ENCODE data around the gene RASIP1. TPM values are rescaled to one million over a fixed set of nuclear protein-coding genes. Genes with fewer than 3 reads are reported as not detected.
A peak's percentile ranks its signal among the peaks of the same experiment; 100 is the strongest.

The RASIP1 gene
- total RNA-seq, 2 donors from 2014 or later = 3.4 to 5.2 TPM

DNA sequence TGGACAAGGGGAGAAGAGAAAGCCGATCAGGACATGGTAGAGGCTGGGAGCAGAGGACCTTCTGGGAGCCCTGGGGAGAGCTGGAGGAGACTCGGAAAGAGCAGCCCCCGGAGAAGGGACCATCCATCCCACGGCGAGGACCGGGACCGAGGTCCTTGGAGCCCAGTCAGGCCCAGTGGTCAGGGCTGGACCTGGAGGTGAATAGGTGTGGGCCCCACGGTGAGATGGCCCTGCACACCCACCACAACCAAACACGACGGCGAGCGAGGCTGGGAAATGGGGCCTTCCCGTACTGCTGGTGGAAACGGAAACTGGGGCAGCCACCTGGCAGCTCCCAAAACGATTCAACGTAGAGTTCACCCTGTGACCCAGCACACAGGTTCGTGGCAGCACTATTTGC, 63.9 kb downstream of the RASIP1 start:
- H3K27me3 ChIP-seq (ENCODE audit: control insufficient read depth, insufficient read depth, low read length, poor library complexity, severe bottlenecking) = no peaks in the 10 kb centered on the region
- no peak overlapping the region for H3K27ac Mint-ChIP-seq
- no peaks in the 10 kb centered on the region for H3K9me3 ChIP-seq (ENCODE audit: control insufficient read depth, low read length)
- H3K4me3 Mint-ChIP-seq = no peak overlapping the region
- H3K27me3 Mint-ChIP-seq (ENCODE audit: insufficient read depth) = peaks cover 17% of the 10 kb centered on the region
- no peak overlapping the region for H3K9ac ChIP-seq (ENCODE audit: extremely low read depth, low read length, poor library complexity, severe bottlenecking)
- peaks cover 10% of the 10 kb centered on the region for H3K4me1 Mint-ChIP-seq
- TF ChIP-seq, protein P1, sequence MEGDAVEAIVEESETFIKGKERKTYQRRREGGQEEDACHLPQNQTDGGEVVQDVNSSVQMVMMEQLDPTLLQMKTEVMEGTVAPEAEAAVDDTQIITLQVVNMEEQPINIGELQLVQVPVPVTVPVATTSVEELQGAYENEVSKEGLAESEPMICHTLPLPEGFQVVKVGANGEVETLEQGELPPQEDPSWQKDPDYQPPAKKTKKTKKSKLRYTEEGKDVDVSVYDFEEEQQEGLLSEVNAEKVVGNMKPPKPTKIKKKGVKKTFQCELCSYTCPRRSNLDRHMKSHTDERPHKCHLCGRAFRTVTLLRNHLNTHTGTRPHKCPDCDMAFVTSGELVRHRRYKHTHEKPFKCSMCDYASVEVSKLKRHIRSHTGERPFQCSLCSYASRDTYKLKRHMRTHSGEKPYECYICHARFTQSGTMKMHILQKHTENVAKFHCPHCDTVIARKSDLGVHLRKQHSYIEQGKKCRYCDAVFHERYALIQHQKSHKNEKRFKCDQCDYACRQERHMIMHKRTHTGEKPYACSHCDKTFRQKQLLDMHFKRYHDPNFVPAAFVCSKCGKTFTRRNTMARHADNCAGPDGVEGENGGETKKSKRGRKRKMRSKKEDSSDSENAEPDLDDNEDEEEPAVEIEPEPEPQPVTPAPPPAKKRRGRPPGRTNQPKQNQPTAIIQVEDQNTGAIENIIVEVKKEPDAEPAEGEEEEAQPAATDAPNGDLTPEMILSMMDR (conservative IDR thresholded peaks at IDR 0.05) = no peak
- H3K4me3 ChIP-seq (ENCODE audit: low read length) = no peak overlapping the region
- H3K9me3 Mint-ChIP-seq = no peaks in the 10 kb centered on the region
- H3K36me3 ChIP-seq (ENCODE audit: control insufficient read depth, insufficient read depth, low read length) = no peaks in the 10 kb centered on the region
- 93 to 95% methylated on average over 16 to 17 of the region's 17 CpGs for WGBS, 2 experiments (ENCODE audit: insufficient coverage in 1 of 2, insufficient read length in 1 of 2)
- H3K36me3 Mint-ChIP-seq (ENCODE audit: low read depth) = no peaks in the 10 kb centered on the region
- H3K4me1 ChIP-seq (ENCODE audit: control insufficient read depth, insufficient read depth, low read length) = no peaks in the 10 kb centered on the region
- DNase-seq = no peak
- H3K27ac ChIP-seq (ENCODE audit: low read depth, low read length) = no peak overlapping the region

DNA sequence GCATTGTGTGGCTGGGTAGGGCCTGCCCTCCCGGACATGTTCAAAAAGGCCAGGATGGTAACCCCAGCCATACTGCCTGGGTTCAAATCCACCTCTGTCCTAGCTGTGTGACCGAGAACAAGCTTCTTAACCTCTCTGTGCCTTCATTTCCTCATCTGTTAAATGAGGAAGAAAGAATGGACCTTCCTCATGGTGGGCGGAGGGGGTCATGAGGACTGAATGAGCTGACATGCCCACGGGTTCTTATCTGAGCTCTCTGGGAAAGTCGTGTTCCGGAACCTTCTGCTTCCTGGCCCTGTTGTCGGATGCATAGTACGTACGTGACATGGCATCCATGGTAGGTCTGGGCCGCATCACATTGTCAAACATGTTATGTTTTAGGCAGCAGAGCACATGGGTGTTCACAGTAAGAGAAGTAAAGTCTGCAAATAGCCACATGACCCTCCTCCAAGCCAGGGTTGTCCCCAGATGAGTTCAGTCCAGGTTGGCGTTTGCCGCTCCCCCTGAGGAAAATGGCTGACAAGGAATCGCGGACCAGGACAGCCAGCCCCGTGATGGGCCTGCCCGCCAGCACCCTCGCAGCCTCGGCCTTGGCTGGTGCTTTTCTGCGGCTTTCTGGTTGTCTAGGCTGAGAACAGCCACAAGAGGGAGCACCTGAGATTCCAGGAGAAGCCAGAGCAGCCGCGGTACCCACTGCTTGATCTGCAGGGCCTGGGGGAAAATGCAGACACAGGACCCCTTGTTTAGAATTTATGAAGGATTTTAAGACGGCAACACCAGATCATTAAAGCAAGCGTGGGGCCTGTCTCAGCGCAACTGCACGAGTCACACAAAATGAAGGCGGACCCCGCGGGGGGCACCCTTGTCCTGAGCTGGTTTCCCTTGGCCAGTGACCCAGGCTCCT, 65.2 kb downstream of the RASIP1 start:
- Histone ChIP-seq H3K27me3 (ENCODE audit: control insufficient read depth, insufficient read depth, low read length, poor library complexity, severe bottlenecking) (no peaks in the 10 kb centered on the region), H3K27ac (ENCODE audit: low read depth, low read length) (no peak overlapping the region), H3K36me3 (ENCODE audit: control insufficient read depth, insufficient read depth, low read length) (no peaks in the 10 kb centered on the region), H3K9ac (ENCODE audit: extremely low read depth, low read length, poor library complexity, severe bottlenecking) (no peak overlapping the region), H3K4me3 (ENCODE audit: low read length) (no peak overlapping the region), H3K9me3 (ENCODE audit: control insufficient read depth, low read length) (no peaks in the 10 kb centered on the region), H3K4me1 (ENCODE audit: control insufficient read depth, insufficient read depth, low read length) (no peaks in the 10 kb centered on the region)
- DNase-seq = peak; percentile 96
- no peaks in the 10 kb centered on the region for H3K9me3 Mint-ChIP-seq
- TF ChIP-seq, protein P1 (conservative IDR thresholded peaks at IDR 0.05) = peak; percentile 92
- H3K27ac Mint-ChIP-seq = no peak overlapping the region
- no peak overlapping the region for H3K4me3 Mint-ChIP-seq
- 43 to 46% methylated on average over 19 to 28 of the region's 28 CpGs for WGBS, 2 experiments (ENCODE audit: insufficient coverage in 1 of 2, insufficient read length in 1 of 2)
- no peaks in the 10 kb centered on the region for H3K36me3 Mint-ChIP-seq (ENCODE audit: low read depth)
- peaks cover 17% of the 10 kb centered on the region for H3K27me3 Mint-ChIP-seq (ENCODE audit: insufficient read depth)
- H3K4me1 Mint-ChIP-seq = peaks cover 10% of the 10 kb centered on the region

DNA sequence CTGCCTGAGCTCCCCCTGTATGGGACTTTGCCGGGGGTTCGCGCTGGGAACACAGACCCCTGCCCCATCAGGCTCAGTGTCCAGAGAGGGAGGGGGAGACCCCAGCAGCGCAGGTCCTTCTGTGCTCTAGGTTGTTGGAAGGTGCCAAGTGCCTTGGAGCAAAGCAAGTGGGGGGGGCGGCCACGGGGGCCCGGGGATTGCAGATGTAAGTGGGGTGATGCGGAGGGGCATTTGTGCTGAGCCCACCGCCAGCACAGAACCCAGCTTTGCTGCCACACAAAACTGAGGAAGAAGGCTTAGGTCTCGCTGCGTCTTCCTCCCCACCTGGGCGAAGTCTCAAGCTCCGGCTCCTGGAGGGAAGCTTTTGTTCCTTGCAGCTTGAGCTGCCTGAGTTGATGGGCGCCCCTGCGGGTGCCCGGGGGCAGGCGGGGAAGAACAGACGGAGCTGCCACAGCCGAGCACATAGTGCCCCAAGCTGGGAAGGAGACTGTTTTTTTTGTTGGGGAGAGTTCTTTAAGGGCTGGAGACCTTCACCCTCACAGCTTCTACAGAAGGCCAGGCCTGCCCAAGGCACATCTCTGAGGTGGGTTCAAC, 66.1 kb downstream of the RASIP1 start:
- no peak overlapping the region for H3K27ac ChIP-seq (ENCODE audit: low read depth, low read length)
- H3K4me3 ChIP-seq (ENCODE audit: low read length) = no peak overlapping the region
- H3K36me3 ChIP-seq (ENCODE audit: control insufficient read depth, insufficient read depth, low read length) = no peaks in the 10 kb centered on the region
- 64 to 84% methylated on average over 9 to 19 of the region's 19 CpGs for WGBS, 2 experiments (ENCODE audit: insufficient coverage in 1 of 2, insufficient read length in 1 of 2)
- Mint-ChIP-seq H3K27ac (no peak overlapping the region), H3K4me1 (peaks cover 10% of the 10 kb centered on the region), H3K27me3 (ENCODE audit: insufficient read depth) (peaks cover 17% of the 10 kb centered on the region), H3K36me3 (ENCODE audit: low read depth) (no peaks in the 10 kb centered on the region), H3K9me3 (no peaks in the 10 kb centered on the region), H3K4me3 (no peak overlapping the region)
- no peak overlapping the region for H3K9ac ChIP-seq (ENCODE audit: extremely low read depth, low read length, poor library complexity, severe bottlenecking)
- no peaks in the 10 kb centered on the region for H3K4me1 ChIP-seq (ENCODE audit: control insufficient read depth, insufficient read depth, low read length)
- TF ChIP-seq, protein P1 (conservative IDR thresholded peaks at IDR 0.05) = no peak
- H3K9me3 ChIP-seq (ENCODE audit: control insufficient read depth, low read length) = no peaks in the 10 kb centered on the region
- DNase-seq = peak; percentile 75
- H3K27me3 ChIP-seq (ENCODE audit: control insufficient read depth, insufficient read depth, low read length, poor library complexity, severe bottlenecking) = no peaks in the 10 kb centered on the region
